Measurements from ENCODE around the gene PRUNE2.

GRCh38 chr9:76738402-76738801, 167.5 kb downstream of the PRUNE2 start:
- no peak for TF ChIP-seq CTCF (optimal IDR thresholded peaks at IDR 0.05 in 1 of 3, IDR thresholded peaks at IDR 0.05 in 1 of 3, conservative IDR thresholded peaks at IDR 0.05 in 1 of 3; ENCODE audit: extremely low read depth in 1 of 3, insufficient read depth in 2 of 3, low read length in 3 of 3)
- TF ChIP-seq EZH2 (IDR thresholded peaks at IDR 0.05; ENCODE audit: low read length): no peak

Data from keratinocyte (primary cell).